22Rv1 (cell line): ENCODE data around the gene WNT9A.
"Not testable (repeated sequence)": the region's sequence is repeated elsewhere in the genome, so short reads cannot be mapped to it uniquely, and the experiment has no call there.

ENCODE experiments used
- H3K27ac ChIP-seq: fragments of 450-650 bp; 2 replicates; pipeline ENCODE4 v1.5.1; 2017
- ZFX ChIP-seq: fragments of 450-650 bp; IDR thresholded peaks from 2 replicates; pipeline ENCODE4 v1.6.1; 2017; ENCODE audit warnings: antibody characterized with exemption, borderline replicate concordance
- TF ChIP-seq, protein P1 (sequence below): fragments of 450-650 bp; IDR thresholded peaks from 2 replicates; pipeline ENCODE4 v1.5.1; 2017; ENCODE audit warnings: mild to moderate bottlenecking

WNT9A gene, protein sequence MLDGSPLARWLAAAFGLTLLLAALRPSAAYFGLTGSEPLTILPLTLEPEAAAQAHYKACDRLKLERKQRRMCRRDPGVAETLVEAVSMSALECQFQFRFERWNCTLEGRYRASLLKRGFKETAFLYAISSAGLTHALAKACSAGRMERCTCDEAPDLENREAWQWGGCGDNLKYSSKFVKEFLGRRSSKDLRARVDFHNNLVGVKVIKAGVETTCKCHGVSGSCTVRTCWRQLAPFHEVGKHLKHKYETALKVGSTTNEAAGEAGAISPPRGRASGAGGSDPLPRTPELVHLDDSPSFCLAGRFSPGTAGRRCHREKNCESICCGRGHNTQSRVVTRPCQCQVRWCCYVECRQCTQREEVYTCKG

DNA sequence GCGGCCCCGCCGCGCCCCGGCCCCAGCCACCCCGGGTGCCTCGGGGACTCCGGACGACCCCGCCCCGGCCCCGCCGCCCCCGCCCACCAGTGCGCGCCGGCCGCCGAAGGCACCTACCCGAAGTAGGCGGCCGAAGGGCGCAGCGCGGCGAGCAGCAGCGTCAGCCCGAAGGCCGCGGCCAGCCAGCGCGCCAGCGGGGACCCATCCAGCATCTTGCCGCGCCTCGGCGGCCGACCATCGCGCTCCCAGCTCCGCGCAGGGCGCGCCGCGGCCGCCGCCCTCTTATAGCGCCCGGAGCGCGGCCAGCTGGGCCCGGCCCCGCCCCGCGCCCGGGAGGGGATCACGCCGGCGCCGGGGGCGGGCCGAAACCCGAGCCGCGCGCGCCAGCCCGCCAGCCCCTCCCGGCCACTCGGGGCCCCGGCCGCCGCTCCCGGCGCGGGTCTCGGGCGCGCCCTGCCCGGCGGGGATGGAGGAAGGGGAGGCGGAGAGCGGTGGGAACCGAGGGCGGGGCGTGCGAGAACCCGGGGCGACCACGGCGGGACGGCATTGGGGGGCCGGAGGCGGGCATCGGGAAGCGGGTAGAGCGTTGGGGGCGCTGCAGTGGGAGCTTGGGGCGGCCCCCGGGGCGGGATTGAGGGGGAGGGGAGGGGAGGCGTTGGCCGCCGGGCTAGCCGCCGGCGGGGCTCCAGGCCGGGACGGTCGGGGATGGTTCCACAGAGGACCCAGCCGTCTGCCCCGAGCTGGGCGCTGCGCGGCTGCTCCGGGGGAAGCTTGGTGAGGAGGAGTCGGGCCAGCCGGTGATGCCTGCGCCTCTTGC is at the start of gene WNT9A:
TSS of gene WNT9A (minus strand) at position 257 of the 817 bp plus-strand sequence. CDS start at position 212, 45 bp downstream.
- peak within 1 kb of the TSS; percentile 77 for H3K27ac ChIP-seq
- TF ChIP-seq, protein P1, sequence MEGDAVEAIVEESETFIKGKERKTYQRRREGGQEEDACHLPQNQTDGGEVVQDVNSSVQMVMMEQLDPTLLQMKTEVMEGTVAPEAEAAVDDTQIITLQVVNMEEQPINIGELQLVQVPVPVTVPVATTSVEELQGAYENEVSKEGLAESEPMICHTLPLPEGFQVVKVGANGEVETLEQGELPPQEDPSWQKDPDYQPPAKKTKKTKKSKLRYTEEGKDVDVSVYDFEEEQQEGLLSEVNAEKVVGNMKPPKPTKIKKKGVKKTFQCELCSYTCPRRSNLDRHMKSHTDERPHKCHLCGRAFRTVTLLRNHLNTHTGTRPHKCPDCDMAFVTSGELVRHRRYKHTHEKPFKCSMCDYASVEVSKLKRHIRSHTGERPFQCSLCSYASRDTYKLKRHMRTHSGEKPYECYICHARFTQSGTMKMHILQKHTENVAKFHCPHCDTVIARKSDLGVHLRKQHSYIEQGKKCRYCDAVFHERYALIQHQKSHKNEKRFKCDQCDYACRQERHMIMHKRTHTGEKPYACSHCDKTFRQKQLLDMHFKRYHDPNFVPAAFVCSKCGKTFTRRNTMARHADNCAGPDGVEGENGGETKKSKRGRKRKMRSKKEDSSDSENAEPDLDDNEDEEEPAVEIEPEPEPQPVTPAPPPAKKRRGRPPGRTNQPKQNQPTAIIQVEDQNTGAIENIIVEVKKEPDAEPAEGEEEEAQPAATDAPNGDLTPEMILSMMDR: peak; percentile 13; the same call in 1 of the 2 replicates
- TF ChIP-seq ZFX: no peak

DNA sequence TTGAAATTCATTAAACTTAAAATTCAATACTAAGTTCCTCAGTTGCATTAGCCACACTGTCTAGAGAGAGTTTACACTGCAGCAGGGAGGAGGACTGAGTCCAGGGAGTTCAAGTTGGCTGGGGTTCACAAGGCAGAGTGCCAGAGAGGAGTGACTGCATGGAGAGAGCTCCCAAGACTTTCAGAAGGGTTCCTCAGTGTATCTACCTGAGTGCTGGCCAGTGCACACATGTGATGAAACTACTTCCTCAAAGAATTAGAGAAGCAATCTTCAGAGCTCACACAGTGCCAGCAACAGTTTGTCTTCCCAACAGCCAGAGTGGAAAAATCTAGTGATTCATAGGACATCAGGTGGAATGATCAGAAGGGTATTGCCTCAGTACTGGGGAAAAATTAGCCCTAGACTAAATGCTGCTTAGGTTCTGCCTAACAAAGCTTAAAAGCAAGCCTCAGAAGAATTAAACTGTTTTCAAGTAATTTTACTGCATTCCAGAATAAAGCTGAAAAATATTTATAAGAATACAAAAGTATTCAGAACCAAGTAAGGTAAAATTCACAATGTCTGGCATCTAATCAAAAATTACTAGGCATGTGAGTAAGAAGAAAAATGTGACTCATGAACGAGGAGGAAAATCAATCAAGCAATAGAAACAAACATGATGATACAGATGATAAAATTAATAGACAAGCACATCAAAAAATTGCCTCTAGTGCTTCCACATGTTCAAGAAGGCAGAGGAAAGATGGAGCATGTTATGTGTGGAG is 48.6 kb upstream of the WNT9A start:
- no peak overlapping the region for H3K27ac ChIP-seq
- no peak for TF ChIP-seq ZFX
- TF ChIP-seq, protein P1: no peak

DNA sequence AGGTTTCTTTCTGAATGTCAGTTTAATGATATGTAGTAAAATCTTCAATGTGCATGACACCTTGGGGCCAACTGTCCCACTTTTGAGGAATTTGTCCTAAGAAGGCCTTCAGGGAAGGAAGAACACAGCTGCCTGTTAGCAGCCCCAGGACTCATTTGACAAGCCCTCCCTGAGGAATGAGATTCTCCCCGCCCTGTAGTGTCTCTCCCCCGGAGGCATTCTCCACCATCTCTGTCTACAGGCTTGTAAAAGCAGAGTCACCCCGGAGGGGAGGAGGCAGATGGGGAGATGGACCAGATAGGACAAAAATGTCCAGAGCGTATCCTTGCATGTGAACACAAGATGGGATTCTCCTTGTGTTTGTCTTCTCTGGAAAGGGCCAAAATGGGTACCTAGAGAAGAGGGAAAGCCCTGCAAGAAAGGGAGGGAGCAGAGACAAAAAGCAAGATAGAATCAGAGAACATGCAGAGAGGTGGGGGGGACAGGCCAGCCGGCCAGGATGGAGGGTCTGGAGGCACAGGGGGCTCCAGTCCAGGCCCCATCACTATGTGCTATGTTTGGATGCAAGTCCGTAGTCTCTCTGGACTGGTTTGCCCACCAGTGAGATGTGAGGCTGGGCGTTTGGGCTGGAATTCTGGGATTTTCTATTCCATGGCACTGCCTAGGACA is 47.0 kb upstream of the WNT9A start:
- TF ChIP-seq ZFX: no peak
- TF ChIP-seq, protein P1: no peak
- H3K27ac ChIP-seq: no peak overlapping the region

DNA sequence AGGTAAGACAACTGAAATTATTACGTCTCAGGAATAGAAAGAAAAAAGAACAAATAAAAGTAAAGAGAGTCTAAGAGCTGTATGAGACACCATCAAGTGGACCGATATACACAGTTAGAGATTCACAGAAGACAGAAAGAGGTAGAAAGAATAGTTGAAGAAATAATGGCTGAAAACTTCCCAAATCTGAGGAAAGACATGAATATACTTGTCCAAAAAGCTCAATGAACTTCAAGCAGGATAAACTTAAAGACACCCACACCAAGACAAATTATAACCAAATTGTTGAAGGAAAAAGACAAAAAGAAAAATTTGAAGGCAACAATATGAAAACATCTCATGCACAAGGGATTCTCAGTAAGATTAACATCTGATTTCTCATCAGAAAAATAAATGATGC is 39.4 kb upstream of the WNT9A start:
- H3K27ac ChIP-seq: no peak overlapping the region
- no peak for TF ChIP-seq ZFX
- TF ChIP-seq, protein P1: no peak

DNA sequence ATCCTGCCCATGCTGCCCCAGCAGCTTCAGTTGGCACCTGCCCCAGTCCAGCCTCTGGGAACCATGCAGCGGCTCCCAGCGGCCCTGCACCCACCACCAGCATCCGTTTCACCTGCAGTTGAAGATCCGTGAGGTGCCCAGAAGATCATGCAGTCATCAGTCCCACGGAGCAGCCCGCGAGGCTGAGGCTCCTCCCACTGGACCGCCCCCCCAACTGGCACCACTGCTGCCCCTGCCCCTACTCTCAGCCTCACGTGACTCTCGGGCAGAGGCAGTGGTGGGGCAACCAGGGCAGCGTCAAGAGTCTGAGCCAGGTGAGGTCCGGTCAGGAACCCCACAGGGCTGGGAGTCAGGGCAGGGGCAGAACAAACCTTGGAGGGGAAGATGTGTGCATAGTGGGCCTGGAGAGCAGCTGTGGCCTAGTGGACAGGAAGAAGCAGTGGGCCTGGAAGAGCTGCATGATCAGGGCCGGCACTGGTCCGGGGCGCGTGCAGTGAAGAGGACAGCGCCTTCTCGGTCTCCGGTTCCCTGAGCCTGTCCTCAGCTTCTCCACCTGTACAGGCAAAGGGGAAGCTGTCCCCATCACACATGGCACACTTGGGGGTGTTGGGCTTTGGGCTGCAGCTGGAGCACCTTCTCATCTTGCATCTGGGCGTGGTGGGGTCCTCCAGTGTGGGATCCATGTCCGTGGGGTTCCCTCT is 28.0 kb upstream of the WNT9A start:
- H3K27ac ChIP-seq: not testable (repeated sequence)

DNA sequence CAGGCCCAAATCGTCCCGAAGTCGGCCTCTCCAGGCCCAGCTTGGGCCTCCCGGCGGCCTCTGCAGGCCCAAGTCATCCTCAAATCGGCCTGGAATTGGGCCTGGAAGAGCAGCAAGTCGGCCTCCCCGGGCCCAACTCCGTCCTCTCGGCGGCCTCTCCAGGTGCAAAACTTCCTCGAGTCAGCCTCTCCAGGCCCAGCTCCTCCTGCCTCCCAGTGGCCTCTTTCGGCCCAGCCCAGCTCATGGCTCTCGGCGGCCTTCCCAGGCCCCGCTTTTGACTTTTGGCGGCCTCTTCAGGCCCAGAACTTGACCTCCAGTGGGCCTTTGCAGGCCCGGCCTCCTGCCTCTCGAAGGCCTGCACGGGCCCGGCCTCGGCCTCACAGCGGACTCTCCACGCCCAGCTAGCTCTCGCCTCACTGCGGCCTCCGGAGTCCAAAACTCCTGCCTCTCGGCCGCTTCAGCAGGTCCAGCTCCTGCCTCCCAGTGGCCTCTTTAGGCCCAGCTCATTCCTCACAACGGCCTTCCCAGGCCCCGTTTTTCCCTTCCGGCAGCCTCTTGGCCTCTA is 26.1 kb upstream of the WNT9A start:
- not testable (repeated sequence) for H3K27ac ChIP-seq

DNA sequence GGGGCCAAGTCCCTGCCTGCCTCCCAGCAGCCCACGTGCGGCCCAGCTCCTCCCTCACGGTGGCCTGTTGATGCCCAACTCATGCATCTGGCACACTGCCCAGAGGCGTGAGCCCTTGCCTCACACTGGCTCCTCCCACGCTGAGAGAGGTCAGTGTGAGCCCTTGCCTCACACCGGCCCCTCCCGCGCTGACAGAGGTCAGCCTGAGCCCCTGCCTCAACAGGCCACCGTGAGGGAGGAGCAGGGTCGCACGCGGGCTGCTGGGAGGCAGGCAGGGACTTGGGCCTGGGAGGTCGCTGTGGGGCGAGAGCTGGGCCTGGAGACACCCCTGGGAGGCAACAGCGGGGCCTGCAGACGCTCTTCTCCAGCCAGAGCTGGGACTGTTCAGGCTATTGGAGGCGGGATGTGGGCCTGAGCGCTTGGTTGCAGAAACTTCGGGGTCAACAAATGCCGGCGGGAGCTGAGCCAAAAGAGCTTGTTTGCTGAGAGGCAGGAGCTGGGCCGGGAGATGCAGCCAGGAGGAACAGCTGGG is 25.2 kb upstream of the WNT9A start:
- H3K27ac ChIP-seq: not testable (repeated sequence)

DNA sequence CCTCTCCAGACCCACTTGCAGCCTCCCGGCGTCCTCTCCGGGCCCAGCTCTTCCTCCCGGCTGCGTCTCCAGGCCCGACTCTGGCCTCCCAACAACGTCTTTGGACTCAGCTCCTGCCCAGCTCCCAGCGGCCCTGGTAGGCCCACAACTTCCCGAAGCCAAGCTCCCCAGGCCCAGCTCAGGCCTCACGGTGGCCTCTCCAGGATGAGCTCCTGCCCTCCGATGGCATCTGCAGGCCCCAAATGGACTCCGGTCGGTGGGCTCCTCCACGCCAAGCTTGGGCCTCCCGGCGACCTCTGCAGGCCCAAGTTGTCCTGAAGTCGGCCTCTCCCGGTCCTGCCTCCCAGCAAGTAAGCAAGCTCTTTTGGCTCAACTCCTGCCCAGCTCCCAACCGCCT is 24.5 kb upstream of the WNT9A start:
- not testable (repeated sequence) for H3K27ac ChIP-seq

DNA sequence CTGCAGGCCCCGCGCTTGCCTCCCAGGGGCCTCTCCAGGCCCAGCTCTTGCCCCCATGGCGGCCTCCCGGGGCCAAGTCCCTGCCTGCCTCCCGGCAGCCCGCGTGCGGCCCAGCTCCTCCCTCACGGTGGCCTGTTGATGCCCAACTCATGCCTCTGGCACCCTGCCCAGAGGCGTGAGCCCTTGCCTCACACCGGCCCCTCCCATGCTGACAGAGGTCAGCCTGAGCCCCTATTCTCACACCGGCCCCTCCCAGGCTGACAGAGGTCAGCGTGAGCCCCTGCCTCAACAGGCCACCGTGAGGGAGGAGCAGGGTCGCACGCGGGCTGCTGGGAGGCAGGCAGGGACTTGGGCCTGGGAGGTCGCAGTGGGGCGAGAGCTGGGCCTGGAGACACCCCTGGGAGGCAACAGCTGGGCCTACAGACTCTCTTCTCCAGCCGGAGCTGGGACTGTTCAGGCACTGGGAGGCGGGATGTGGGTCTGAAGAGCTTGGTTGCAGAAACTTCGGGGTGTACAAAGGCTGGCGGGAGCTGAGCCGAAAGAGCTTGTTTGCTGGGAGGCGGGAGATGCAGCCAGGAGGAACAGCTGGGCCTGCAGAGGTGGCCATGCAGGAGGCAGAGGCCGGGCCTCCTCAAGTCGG is 24.0 kb upstream of the WNT9A start:
- H3K27ac ChIP-seq: not testable (repeated sequence)

DNA sequence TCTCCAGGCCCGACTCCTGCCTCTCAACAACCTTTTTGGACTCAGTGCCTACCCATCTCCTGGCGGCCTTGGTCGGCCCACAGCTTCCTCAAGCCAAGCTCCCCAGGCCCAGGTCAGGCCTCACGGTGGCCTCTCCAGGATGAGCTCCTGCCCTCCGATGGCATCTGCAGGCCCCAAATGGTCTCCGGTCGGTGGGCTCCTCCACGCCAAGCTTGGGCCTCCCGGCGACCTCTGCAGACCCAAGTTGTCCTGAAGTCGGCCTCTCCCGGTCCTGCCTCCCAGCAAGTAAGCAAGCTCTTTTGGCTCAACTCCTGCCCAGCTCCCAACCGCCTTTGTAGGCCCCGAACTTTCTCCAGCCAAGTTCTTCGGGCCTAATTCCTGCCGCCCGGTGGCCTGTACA is 23.5 kb upstream of the WNT9A start:
- not testable (repeated sequence) for H3K27ac ChIP-seq

DNA sequence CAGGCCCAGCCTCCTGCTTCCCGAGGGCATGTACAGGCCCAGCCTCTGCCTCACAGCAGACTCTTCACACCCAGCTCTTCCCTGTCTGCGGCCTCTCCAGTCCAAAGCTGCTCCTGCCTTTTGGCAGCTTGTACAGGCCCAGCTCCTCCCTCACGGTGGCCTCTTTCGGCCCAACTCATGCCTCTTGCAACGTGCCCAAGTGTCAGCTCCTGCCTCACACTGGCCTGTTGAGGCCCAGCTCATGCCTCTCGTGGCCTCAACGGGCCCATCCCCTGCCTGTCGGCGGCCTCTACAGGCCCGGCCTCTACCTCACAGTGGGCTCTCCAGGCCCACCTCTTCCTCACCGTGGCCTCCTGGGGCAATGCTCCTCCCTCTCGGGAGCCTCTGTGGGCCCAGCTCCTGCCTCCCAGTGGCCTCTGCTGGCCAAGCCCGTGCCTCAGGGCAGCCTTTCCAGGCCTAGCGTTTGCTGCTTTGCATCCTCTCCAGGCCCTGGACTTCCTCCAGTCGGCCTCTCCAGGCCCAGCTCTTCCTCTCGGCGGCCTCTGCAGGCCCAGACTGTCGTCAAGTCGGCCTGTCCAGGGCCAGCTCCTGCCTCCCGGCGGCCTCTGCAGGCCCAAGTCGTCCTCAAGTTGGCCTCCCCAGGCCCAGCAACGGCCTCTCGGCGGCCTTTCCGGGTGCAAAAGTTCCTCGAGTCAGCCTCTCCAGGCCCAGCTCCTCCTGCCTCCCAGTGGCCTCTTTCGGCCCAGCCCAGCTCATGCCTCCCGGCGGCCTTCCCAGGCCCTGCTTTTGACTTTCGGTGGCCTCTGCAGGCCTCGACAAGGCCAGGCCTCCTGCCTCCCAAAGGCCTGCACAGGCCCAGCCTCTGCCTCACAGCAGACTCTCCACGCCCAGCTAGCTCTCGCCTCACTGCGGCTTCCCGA is 22.6 kb upstream of the WNT9A start:
- not testable (repeated sequence) for H3K27ac ChIP-seq
